Lower leg skin (tissue), 4 donors: ENCODE measurements around the gene COMMD6. TPM values are rescaled to one million over a fixed set of nuclear protein-coding genes. Genes with fewer than 3 reads are reported as not detected.

Source experiments
- DNase-seq, 2 donors: peaks; one replicate each; pipeline ENCODE4 v3.0.0-alpha.2; 2019; ENCODE audit warnings: low spot score in 2 of 2
- H3K4me3 ChIP-seq: fragments of 200-600 bp; sonication (generic); 2 replicates; pipeline ENCODE4 v1.5.1; 2017; ENCODE audit warnings: mild to moderate bottlenecking, low read depth; ENCODE audit not compliant: poor library complexity, severe bottlenecking
- CTCF ChIP-seq, 3 donors: fragments of 450-650 bp; IDR thresholded peaks; one replicate each; pipeline ENCODE4 v1.5.1; 2016; ENCODE audit warnings: antibody characterized with exemption in 3 of 3, mild to moderate bottlenecking in 3 of 3, moderate library complexity in 2 of 3
- POLR2A ChIP-seq, 2 donors: fragments of 450-650 bp; IDR thresholded peaks; one replicate each; pipeline ENCODE4 v1.6.1; 2016 to 2017; ENCODE audit warnings: antibody characterized with exemption in 2 of 2, mild to moderate bottlenecking in 1 of 2, moderate library complexity in 1 of 2
- WGBS, 2 donors: methylation state at CpG; one replicate each; pipeline ENCODE4 v1.1.5; 2018; 5-methylcytosine and 5-hydroxymethylcytosine counted together
- intact Hi-C: fragments of 100-400 bp; cut with DNase I; formaldehyde crosslinking; loops from one replicate; pipeline ENCODE4 v1.15.0; 2023; ENCODE audit warnings: low total_unique reads
- total RNA-seq, 4 donors: library from RNA; depleted of rRNA; stranded (reverse); fragments of >200 nt; gene quantifications; one replicate each; pipeline ENCODE4 v1.1.0, GENCODE V29; 2016

Gene COMMD6
- 100 to 1,000 TPM in 1 of 4 donors, 10 to 100 TPM in 3; 15.4 to 169 (median 36.7) TPM for total RNA-seq

- DNase-seq, result peak; percentile 49 to 93
- intact Hi-C loops, result no loop called here
- 0 to 1% methylated on average over 51 of the region's 51 CpGs for WGBS, 2 donors
- TF ChIP-seq CTCF (IDR thresholded peaks at IDR 0.05), result peak in 1 of 3 donors; percentile 17
- no peak for TF ChIP-seq POLR2A (IDR thresholded peaks at IDR 0.05)
- H3K4me3 ChIP-seq, result peak within 1 kb of the TSS; percentile 95
Observed at GRCh38 chr13:75537401-75538365, at the start of gene COMMD6. COMMD6 (minus strand) TSS chr13:75537841; CDS start chr13:75537805, 36 bp downstream.

- no peak for DNase-seq
- TF ChIP-seq CTCF (IDR thresholded peaks at IDR 0.05), result no peak
- TF ChIP-seq POLR2A (IDR thresholded peaks at IDR 0.05), result no peak
- H3K4me3 ChIP-seq, result no peak overlapping the region
- intact Hi-C loops, result no loop called here
Observed at GRCh38 chr13:75585153-75585552, 47.5 kb upstream of the COMMD6 start.

- no peak for DNase-seq
- H3K4me3 ChIP-seq, result no peak overlapping the region
- TF ChIP-seq CTCF (IDR thresholded peaks at IDR 0.05) (no peak), POLR2A (IDR thresholded peaks at IDR 0.05) (no peak)
- intact Hi-C loops, result no loop called here
Observed at GRCh38 chr13:75583091-75583490, 45.5 kb upstream of the COMMD6 start.

- 82 to 92% methylated on average over 2 of the region's 2 CpGs for WGBS, 2 donors
- no peak overlapping the region for H3K4me3 ChIP-seq
- intact Hi-C loops, result no loop called here
- TF ChIP-seq POLR2A (IDR thresholded peaks at IDR 0.05) (no peak), CTCF (IDR thresholded peaks at IDR 0.05) (no peak)
- DNase-seq, result no peak
Observed at GRCh38 chr13:75581874-75582640, 44.4 kb upstream of the COMMD6 start.

GRCh38 chr13:75579529-75579928 is 41.9 kb upstream of the COMMD6 start:
- 64 to 77% methylated on average over 3 of the region's 3 CpGs for WGBS, 2 donors

More at GRCh38 chr13:75579529-75579928, 41.9 kb upstream of the COMMD6 start:
- TF ChIP-seq POLR2A (IDR thresholded peaks at IDR 0.05), result no peak
- TF ChIP-seq CTCF (IDR thresholded peaks at IDR 0.05), result no peak
- H3K4me3 ChIP-seq, result no peak overlapping the region
- no peak for DNase-seq
- intact Hi-C loops, result no loop called here
